EH (cell line): ENCODE results near the gene SFXN3.

Experiments used
- DNase-seq: peaks from one replicate; pipeline ENCODE4 v3.0.0-alpha.2; 2015; ENCODE audit warnings: low read depth

SFXN3 gene

GRCh38 chr10:101073631-101074030 is 42.6 kb downstream of the SFXN3 start:
- DNase-seq = no peak

- no peak for DNase-seq
These were observed 44.7 kb downstream of the SFXN3 start for GRCh38 chr10:101075775-101076174.

GRCh38 chr10:101076630-101077029 is 45.6 kb downstream of the SFXN3 start:
- no peak for DNase-seq

GRCh38 chr10:101079874-101080273 is 48.8 kb downstream of the SFXN3 start:
- DNase-seq = no peak

GRCh38 chr10:101080933-101081931 is 50.2 kb downstream of the SFXN3 start:
- peak; percentile 52 for DNase-seq

- DNase-seq = no peak
These were observed 54.8 kb downstream of the SFXN3 start for GRCh38 chr10:101085846-101086245.

- DNase-seq = no peak
These were observed 56.3 kb downstream of the SFXN3 start for GRCh38 chr10:101087376-101087775.

GRCh38 chr10:101087965-101088364 is 56.9 kb downstream of the SFXN3 start:
- DNase-seq = no peak

- no peak for DNase-seq
These were observed 58.7 kb downstream of the SFXN3 start for GRCh38 chr10:101089520-101090299.

- DNase-seq = no peak
These were observed 59.6 kb downstream of the SFXN3 start for GRCh38 chr10:101090597-101090996.
